G401.6 (cell line): ENCODE results near the gene SFXN1.

ENCODE experiments used
- FAIRE-seq: peaks from 2 replicates; lab custom pipeline; 2012; peaks lifted over from hg19 to GRCh38; lab: Jason Lieb, UNC

Gene SFXN1

DNA sequence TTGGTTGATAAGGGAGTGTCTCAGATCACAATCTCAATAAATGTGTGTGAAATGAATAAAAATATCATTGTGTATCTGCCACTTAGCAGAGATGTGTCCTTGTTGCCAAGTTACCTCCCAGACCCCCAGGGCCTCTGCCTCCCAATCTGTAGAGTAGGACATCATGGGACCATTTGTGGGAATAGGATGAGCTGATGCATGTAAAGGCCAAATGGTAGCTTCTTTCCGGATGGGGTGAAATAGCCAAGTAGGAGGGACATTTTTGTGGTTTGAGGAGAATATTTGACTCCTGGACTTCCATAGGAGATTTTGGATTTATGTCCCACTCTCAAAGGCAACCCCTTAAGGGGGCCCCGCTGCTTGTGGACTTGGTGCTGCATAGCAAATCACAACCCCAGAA is 96.9 kb downstream of the SFXN1 start:
- no peak for FAIRE-seq

DNA sequence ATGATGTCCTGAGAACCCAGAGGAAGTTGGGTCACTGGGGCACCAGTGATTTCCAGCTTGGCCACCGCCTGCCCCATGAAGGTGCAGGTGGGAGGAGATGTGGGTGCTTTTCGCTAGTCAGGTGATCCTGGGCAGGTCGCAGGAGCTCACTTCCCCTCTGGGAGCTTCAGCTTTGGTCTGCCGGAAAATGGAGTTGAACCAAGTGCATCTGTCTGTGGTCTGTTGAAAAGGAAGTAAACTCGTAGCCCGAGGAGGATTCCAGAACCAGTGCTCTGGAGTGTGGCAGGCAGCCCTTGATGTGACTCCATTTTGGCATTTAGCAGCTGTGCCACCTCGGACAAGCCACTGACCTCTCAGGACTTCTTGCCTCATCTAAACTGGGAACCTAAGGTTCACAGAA is 97.7 kb downstream of the SFXN1 start:
- no peak for FAIRE-seq

DNA sequence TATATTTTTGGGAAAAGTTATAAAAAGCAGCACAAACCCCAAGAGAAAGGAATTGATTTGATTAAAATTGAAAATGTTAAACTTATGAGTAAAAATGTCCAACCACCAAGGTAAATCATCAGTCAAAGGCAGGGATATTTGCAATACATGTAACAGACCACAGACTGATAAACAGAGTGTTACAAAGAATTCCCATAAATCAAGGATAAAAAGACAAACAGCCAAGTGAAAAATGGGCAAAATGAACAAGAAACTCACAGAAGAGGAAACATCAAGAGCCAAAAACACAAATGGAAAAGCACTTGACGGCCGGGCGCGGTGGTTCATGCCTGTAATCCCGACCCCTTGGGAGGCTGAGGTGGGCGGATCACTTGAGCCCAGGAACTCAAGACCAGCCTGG is 98.2 kb downstream of the SFXN1 start:
- no peak for FAIRE-seq
